Vagina (tissue), 2 donors: ENCODE data around the gene BLM. TPM values are rescaled to one million over a fixed set of nuclear protein-coding genes. Genes with fewer than 3 reads are reported as not detected.
"Not testable (repeated sequence)": the region's sequence is repeated elsewhere in the genome, so short reads cannot be mapped to it uniquely, and the experiment has no call there.

Experiments
- DNase-seq, 2 donors: peaks; one replicate each; pipeline ENCODE4 v3.0.0-alpha.2; 2017; ENCODE audit errors: extremely low spot score in 2 of 2
- H3K27ac ChIP-seq: fragments of 200-600 bp; sonication (generic); one replicate; pipeline ENCODE4 v1.5.1; 2019
- H3K27me3 ChIP-seq: fragments of 200-600 bp; sonication (generic); one replicate; pipeline ENCODE4 v1.5.1; 2019
- H3K36me3 ChIP-seq, 2 donors: fragments of 200-600 bp; sonication (generic); one replicate each; pipeline ENCODE4 v1.5.1; 2017 to 2019
- H3K4me1 ChIP-seq: fragments of 200-600 bp; sonication (generic); one replicate; pipeline ENCODE4 v1.5.1; 2019
- H3K4me3 ChIP-seq, 2 donors: fragments of 200-600 bp; sonication (generic); 1 replicate in 1 of 2; 2 replicates in 1 of 2; pipeline ENCODE4 v1.5.1; 2016 to 2019
- H3K9me3 ChIP-seq: fragments of 200-600 bp; sonication (generic); one replicate; pipeline ENCODE4 v1.5.1; 2019
- POLR2A ChIP-seq, 2 donors: fragments of 450-650 bp; IDR thresholded peaks; one replicate each; pipeline ENCODE4 v1.6.1; 2017; ENCODE audit warnings: antibody characterized with exemption in 2 of 2, mild to moderate bottlenecking in 2 of 2, moderate library complexity in 2 of 2
- POLR2AphosphoS5 ChIP-seq, 2 donors: sonication (generic); formaldehyde crosslinking; IDR thresholded peaks; one replicate each; pipeline ENCODE4 v1.9.0; 2017; ENCODE audit warnings: antibody characterized with exemption in 2 of 2, mild to moderate bottlenecking in 2 of 2, low read depth in 1 of 2; ENCODE audit not compliant: insufficient read depth in 1 of 2
- intact Hi-C: fragments of 100-400 bp; cut with DNase I; formaldehyde crosslinking; loops from one replicate; pipeline ENCODE4 v1.15.1; 2023
- total RNA-seq: library from RNA; depleted of rRNA; stranded (reverse); fragments of >200 nt; gene quantifications from one replicate; pipeline ENCODE4 v1.2.3, GENCODE V29; 2016
- TF ChIP-seq, protein P1 (sequence below), 3 experiments: fragments of 450-650 bp in 2 of 3; fragments of 200-600 bp in 1 of 3; sonication (generic) in 1 of 3; IDR thresholded peaks; one replicate each; pipeline ENCODE4 v1.5.1; 2017 to 2019; ENCODE audit warnings: antibody characterized with exemption in 3 of 3, mild to moderate bottlenecking in 2 of 3, moderate library complexity in 2 of 3

BLM gene
- total RNA-seq, 1 donor from 2014 or later = 1.7 TPM

DNA sequence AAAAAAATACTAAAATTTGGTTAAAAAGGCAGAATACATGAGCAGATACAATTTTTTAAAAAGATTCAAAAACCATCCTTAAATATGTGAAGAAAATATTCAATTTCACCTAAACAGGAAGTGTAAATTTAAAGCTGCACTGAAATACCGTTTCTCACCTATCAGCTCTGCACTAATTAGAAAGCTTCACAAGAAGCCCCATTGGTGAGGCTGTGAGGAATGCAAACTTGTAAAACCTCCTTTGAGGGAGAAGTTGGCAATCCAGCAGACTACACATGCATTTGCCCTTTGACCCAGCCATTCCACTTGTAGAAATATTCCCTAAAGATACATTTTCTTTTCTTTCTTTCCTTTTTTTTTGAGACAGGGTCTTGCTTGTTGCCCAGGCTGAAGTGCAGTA, 18.8 kb downstream of the BLM start:
- H3K36me3 ChIP-seq = no peaks in the 10 kb centered on the region
- H3K4me3 ChIP-seq = no peak overlapping the region
- intact Hi-C loops = no loop called here
- no peak for DNase-seq
- H3K4me1 ChIP-seq = no peaks in the 10 kb centered on the region
- no peak overlapping the region for H3K27ac ChIP-seq
- H3K9me3 ChIP-seq = no peaks in the 10 kb centered on the region
- H3K27me3 ChIP-seq = no peaks in the 10 kb centered on the region
- TF ChIP-seq POLR2AphosphoS5 (IDR thresholded peaks at IDR 0.05; ENCODE audit: insufficient read depth in 1 of 2, low read depth in 1 of 2) = no peak
- TF ChIP-seq, protein P1, sequence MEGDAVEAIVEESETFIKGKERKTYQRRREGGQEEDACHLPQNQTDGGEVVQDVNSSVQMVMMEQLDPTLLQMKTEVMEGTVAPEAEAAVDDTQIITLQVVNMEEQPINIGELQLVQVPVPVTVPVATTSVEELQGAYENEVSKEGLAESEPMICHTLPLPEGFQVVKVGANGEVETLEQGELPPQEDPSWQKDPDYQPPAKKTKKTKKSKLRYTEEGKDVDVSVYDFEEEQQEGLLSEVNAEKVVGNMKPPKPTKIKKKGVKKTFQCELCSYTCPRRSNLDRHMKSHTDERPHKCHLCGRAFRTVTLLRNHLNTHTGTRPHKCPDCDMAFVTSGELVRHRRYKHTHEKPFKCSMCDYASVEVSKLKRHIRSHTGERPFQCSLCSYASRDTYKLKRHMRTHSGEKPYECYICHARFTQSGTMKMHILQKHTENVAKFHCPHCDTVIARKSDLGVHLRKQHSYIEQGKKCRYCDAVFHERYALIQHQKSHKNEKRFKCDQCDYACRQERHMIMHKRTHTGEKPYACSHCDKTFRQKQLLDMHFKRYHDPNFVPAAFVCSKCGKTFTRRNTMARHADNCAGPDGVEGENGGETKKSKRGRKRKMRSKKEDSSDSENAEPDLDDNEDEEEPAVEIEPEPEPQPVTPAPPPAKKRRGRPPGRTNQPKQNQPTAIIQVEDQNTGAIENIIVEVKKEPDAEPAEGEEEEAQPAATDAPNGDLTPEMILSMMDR (IDR thresholded peaks at IDR 0.05) = no peak
- TF ChIP-seq POLR2A (IDR thresholded peaks at IDR 0.05) = no peak

GRCh38 chr15:90740545-90740944, 23.4 kb downstream of the BLM start:
- intact Hi-C loops, H3K36me3 ChIP-seq: not testable (repeated sequence)

DNA sequence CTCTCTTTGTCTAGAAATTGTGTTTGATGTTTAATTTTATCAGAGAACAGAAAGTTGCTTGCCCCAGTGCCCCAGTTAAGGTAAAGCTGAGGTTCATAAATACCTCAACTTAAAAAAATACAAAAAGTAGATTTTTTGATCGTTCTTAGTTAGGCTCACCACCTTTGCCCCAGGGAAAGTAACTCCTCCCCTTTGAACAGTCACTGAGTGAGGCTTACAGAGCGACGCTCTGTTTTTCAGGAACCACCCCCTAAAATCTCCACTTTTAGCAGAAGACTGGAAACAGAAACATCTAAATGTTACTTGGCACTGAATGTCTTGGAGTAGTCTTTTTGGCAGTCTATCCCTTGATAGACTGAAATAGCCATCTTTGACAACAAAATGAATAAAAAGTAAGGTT, 24.9 kb downstream of the BLM start:
- Histone ChIP-seq H3K9me3 (no peaks in the 10 kb centered on the region), H3K27ac (no peak overlapping the region), H3K27me3 (no peaks in the 10 kb centered on the region), H3K4me1 (no peaks in the 10 kb centered on the region), H3K4me3 (no peak overlapping the region), H3K36me3 (no peaks in the 10 kb centered on the region)
- intact Hi-C loops = no loop called here
- DNase-seq = no peak
- TF ChIP-seq POLR2AphosphoS5 (IDR thresholded peaks at IDR 0.05; ENCODE audit: insufficient read depth in 1 of 2, low read depth in 1 of 2) (no peak), POLR2A (IDR thresholded peaks at IDR 0.05) (no peak)
- TF ChIP-seq, protein P1 (IDR thresholded peaks at IDR 0.05) = no peak

More at GRCh38 chr15:90740545-90740944, 23.4 kb downstream of the BLM start:
- H3K4me1 ChIP-seq, H3K4me3 ChIP-seq, DNase-seq, H3K27ac ChIP-seq, H3K9me3 ChIP-seq, H3K27me3 ChIP-seq: not testable (repeated sequence)

DNA sequence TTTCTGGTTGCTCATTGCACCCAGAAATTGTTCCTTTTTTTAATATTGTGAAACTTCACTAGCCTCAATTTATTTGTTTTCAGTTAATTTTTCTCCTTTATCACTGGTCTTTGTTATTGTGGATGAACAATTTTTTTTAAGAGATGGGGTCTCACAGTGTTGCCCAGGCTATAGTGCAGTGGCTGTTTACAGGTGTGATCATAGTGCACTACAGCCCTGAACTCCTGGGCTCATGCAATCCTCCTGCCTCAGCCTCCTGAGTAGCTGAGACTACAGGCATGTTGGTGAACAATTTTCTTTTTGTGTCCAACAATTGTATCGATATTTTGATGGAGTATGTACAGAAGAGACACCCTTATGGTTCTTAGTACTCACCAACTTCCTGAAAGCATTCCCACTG, 26.3 kb downstream of the BLM start:
- no peak for DNase-seq
- H3K4me1 ChIP-seq = no peaks in the 10 kb centered on the region
- H3K27me3 ChIP-seq = no peaks in the 10 kb centered on the region
- intact Hi-C loops = no loop called here
- H3K36me3 ChIP-seq = no peaks in the 10 kb centered on the region
- TF ChIP-seq POLR2A (IDR thresholded peaks at IDR 0.05) = no peak
- no peak for TF ChIP-seq POLR2AphosphoS5 (IDR thresholded peaks at IDR 0.05; ENCODE audit: insufficient read depth in 1 of 2, low read depth in 1 of 2)
- TF ChIP-seq, protein P1 (IDR thresholded peaks at IDR 0.05) = no peak
- no peak overlapping the region for H3K4me3 ChIP-seq
- H3K27ac ChIP-seq = no peak overlapping the region
- H3K9me3 ChIP-seq = no peaks in the 10 kb centered on the region

DNA sequence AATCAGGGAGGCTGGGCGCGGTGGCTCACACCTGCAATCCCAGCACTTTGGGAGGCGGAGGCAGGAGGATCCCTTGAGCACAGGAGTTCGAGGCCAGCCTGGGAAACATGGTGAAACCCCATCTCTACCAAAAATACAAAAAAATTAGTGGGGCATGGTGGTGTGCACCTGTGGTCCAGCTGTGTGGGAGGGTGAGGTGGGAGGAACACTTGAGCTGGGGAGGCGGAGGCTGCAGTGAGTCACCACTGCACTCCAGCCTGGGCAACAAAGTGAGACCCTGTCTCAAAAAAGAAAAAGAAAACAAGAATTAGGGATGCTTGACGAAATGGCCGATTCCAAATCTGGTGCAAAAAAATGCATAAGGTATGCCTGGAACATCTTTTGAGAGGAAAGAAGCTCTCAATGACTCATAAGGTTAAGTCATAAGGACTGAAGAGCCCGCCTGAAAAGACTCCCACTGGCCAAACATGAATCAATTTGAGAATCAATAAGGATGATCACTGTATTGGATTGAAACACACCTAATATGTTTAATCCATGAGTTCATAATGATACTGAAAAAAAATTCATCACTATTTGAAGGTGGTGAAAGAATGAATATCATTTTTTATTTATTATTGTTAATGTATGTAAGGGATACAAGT, 27.7 kb downstream of the BLM start:
- DNase-seq = no peak
- no peaks in the 10 kb centered on the region for H3K27me3 ChIP-seq

More for the DNA sequence above, 27.7 kb downstream of the BLM start:
- Histone ChIP-seq H3K4me3 (no peak overlapping the region), H3K36me3 (no peaks in the 10 kb centered on the region), H3K27ac (no peak overlapping the region), H3K9me3 (no peaks in the 10 kb centered on the region), H3K4me1 (no peaks in the 10 kb centered on the region)
- intact Hi-C loops = no loop called here
- TF ChIP-seq POLR2A (IDR thresholded peaks at IDR 0.05) (no peak), POLR2AphosphoS5 (IDR thresholded peaks at IDR 0.05; ENCODE audit: insufficient read depth in 1 of 2, low read depth in 1 of 2) (no peak)
- TF ChIP-seq, protein P1 (IDR thresholded peaks at IDR 0.05) = no peak
